Measurements from ENCODE around the gene DERA.
"Not testable (repeated sequence)": the region's sequence is repeated elsewhere in the genome, so short reads cannot be mapped to it uniquely, and the experiment has no call there.

The DERA gene

DNA sequence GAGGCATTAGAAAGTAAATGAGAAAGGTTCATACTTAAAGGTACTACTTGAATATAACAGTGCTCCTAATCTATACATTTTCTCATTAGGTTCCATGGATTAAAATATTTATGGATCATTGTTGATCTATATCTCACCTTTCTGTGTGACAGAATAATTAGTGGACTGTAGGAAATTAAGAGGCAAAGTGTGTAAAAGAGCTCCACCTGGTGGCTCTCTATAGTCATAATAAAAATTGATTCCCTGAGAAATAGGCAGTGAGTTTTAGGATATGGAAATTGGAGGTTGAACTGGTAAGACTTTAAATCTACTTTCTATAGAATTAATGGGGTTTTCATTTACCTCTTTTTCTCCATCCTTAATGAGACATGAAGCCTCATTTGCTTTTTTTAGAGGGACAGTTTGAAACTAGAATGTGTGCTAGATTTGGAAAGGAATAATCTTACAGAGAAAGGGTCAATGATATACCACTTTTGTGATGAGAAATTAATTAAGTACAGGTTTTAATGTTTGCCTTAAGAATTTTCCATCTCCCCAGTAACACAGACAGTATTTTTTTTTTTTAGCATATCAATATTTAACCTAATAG is 11.8 kb upstream of the DERA start:
- peak; percentile 27 for DNase-seq
- 0 out of 2 replicates have a peak, but pooled peaks cover 3% of the 10 kb centered on the region for H3K79me2 ChIP-seq (ENCODE audit: low read length)
- TF ChIP-seq EZH2phosphoT487 (IDR thresholded peaks at IDR 0.05; ENCODE audit: low read length) (no peak), CTCF (IDR thresholded peaks at IDR 0.05; ENCODE audit: low read length) (peak; percentile 68), EZH2 (optimal IDR thresholded peaks at IDR 0.05; ENCODE audit: low read depth, low read length) (no peak)
- H3F3A ChIP-seq (ENCODE audit: insufficient read depth, low read length) = peaks cover 5% of the 10 kb centered on the region; the same call in 1 of the 2 replicates
- peaks cover 5% of the 10 kb centered on the region; the same call in 1 of the 2 replicates for H3K36me3 ChIP-seq (replicated peaks; ENCODE audit: insufficient read depth, low read length)
- peaks cover 5% of the 10 kb centered on the region; the same call in 1 of the 2 replicates for H4K20me1 ChIP-seq (ENCODE audit: insufficient read depth, low read length)
- H3K4me1 ChIP-seq (ENCODE audit: low read length) = no peaks in the 10 kb centered on the region
- H3K4me3 ChIP-seq (ENCODE audit: low read length) = no peak overlapping the region
- no peak overlapping the region for H2AFZ ChIP-seq (ENCODE audit: low read length)
- H3K9me3 ChIP-seq (replicated peaks; ENCODE audit: insufficient read depth, low read length) = no peaks in the 10 kb centered on the region
- no peaks in the 10 kb centered on the region for H3K9me2 ChIP-seq (replicated peaks; ENCODE audit: insufficient read depth, low read length)
- no peak overlapping the region for H3K27ac ChIP-seq (ENCODE audit: low read length)
- no peaks in the 10 kb centered on the region for H3K27me3 ChIP-seq (replicated peaks; ENCODE audit: insufficient read depth, low read length)
- H3K4me2 ChIP-seq (ENCODE audit: low read depth, low read length) = no peak overlapping the region
- H3K9ac ChIP-seq (ENCODE audit: low read length) = no peak overlapping the region

- Histone ChIP-seq H3K4me1 (ENCODE audit: low read length) (no peaks in the 10 kb centered on the region), H3K4me3 (ENCODE audit: low read length) (no peak overlapping the region), H3F3A (ENCODE audit: insufficient read depth, low read length) (no peaks in the 10 kb centered on the region; the same call in 1 of the 2 replicates), H3K79me2 (ENCODE audit: low read length) (0 out of 2 replicates have a peak, but pooled peaks cover 1% of the 10 kb centered on the region), H3K9ac (ENCODE audit: low read length) (no peak overlapping the region), H3K36me3 (replicated peaks; ENCODE audit: insufficient read depth, low read length) (peaks cover 5% of the 10 kb centered on the region; the same call in 1 of the 2 replicates), H4K20me1 (ENCODE audit: insufficient read depth, low read length) (no peaks in the 10 kb centered on the region), H3K9me3 (replicated peaks; ENCODE audit: insufficient read depth, low read length) (no peaks in the 10 kb centered on the region), H3K27ac (ENCODE audit: low read length) (no peak overlapping the region), H2AFZ (ENCODE audit: low read length) (no peak overlapping the region), H3K9me2 (replicated peaks; ENCODE audit: insufficient read depth, low read length) (no peaks in the 10 kb centered on the region), H3K27me3 (replicated peaks; ENCODE audit: insufficient read depth, low read length) (no peaks in the 10 kb centered on the region), H3K4me2 (ENCODE audit: low read depth, low read length) (no peak overlapping the region)
- DNase-seq = no peak
- TF ChIP-seq CTCF (IDR thresholded peaks at IDR 0.05; ENCODE audit: low read length) (no peak), EZH2phosphoT487 (IDR thresholded peaks at IDR 0.05; ENCODE audit: low read length) (no peak)
These were observed 6.7 kb upstream of the DERA start for GRCh38 chr12:15904378-15904920.

DNA sequence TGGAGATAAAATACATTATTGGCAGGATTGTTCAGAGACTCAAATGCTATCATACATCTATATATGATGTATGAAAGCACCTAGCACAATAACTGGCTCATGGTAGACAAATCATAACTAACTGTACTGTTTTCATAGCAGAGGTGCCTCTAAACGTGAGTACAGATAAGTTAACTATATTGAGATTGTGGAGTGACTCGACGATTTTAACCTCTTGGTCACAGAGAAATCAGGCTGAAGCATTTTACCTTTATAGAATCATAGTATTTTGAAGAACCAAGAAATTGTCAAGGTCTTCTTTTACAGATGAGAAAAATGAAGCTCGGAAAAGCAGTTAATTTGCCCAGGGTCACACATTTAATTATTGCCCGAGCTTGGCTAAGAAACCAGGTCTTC is 666 bp upstream of the DERA start:
- Histone ChIP-seq H3K9me3 (replicated peaks; ENCODE audit: insufficient read depth, low read length) (no peaks in the 10 kb centered on the region), H2AFZ (ENCODE audit: low read length) (peak overlapping the region; percentile 81), H3K27ac (ENCODE audit: low read length) (no peak overlapping the region)

GRCh38 chr12:15911931-15912330 is 799 bp downstream of the DERA start:
- H3F3A ChIP-seq (ENCODE audit: insufficient read depth, low read length); H3K79me2 ChIP-seq (ENCODE audit: low read length); H3K27me3 ChIP-seq (replicated peaks; ENCODE audit: insufficient read depth, low read length); H4K20me1 ChIP-seq (ENCODE audit: insufficient read depth, low read length); H3K9me2 ChIP-seq (replicated peaks; ENCODE audit: insufficient read depth, low read length); H3K9me3 ChIP-seq (replicated peaks; ENCODE audit: insufficient read depth, low read length); H3K36me3 ChIP-seq (replicated peaks; ENCODE audit: insufficient read depth, low read length); H3K4me1 ChIP-seq (ENCODE audit: low read length); DNase-seq: not testable (repeated sequence)
- Histone ChIP-seq H2AFZ (ENCODE audit: low read length) (peak overlapping the region; percentile 81), H3K4me3 (ENCODE audit: low read length) (peak overlapping the region; percentile 65), H3K9ac (ENCODE audit: low read length) (peak overlapping the region; percentile 75), H3K27ac (ENCODE audit: low read length) (peak overlapping the region; percentile 46; the same call in 1 of the 2 replicates), H3K4me2 (ENCODE audit: low read depth, low read length) (peak overlapping the region; percentile 64)

More for the DNA sequence above, 666 bp upstream of the DERA start:
- Histone ChIP-seq H3K4me2 (ENCODE audit: low read depth, low read length) (peak overlapping the region; percentile 64; the same call in 1 of the 2 replicates), H3K4me1 (ENCODE audit: low read length) (no peaks in the 10 kb centered on the region), H3K79me2 (ENCODE audit: low read length) (peaks cover 9% of the 10 kb centered on the region; the same call in 1 of the 2 replicates), H3K36me3 (replicated peaks; ENCODE audit: insufficient read depth, low read length) (no peaks in the 10 kb centered on the region), H3F3A (ENCODE audit: insufficient read depth, low read length) (peaks cover 3% of the 10 kb centered on the region; the same call in 1 of the 2 replicates), H3K4me3 (ENCODE audit: low read length) (0 out of 2 replicates have a peak overlapping the region, but pooled peaks have one; percentile 65), H3K9ac (ENCODE audit: low read length) (peak overlapping the region; percentile 75; the same call in 1 of the 2 replicates), H4K20me1 (ENCODE audit: insufficient read depth, low read length) (no peaks in the 10 kb centered on the region), H3K27me3 (replicated peaks; ENCODE audit: insufficient read depth, low read length) (no peaks in the 10 kb centered on the region), H3K9me2 (replicated peaks; ENCODE audit: insufficient read depth, low read length) (no peaks in the 10 kb centered on the region)
- DNase-seq = peak; percentile 21
- TF ChIP-seq EZH2phosphoT487 (IDR thresholded peaks at IDR 0.05; ENCODE audit: low read length) (no peak), CTCF (IDR thresholded peaks at IDR 0.05; ENCODE audit: low read length) (no peak), EZH2 (optimal IDR thresholded peaks at IDR 0.05; ENCODE audit: low read depth, low read length) (no peak)

- not testable (repeated sequence) for H3K79me2 ChIP-seq (ENCODE audit: low read length); H3K27ac ChIP-seq (ENCODE audit: low read length); H3K9me3 ChIP-seq (replicated peaks; ENCODE audit: insufficient read depth, low read length); H3K4me3 ChIP-seq (ENCODE audit: low read length); H3K4me2 ChIP-seq (ENCODE audit: low read depth, low read length); H3K4me1 ChIP-seq (ENCODE audit: low read length); H3K9me2 ChIP-seq (replicated peaks; ENCODE audit: insufficient read depth, low read length); H4K20me1 ChIP-seq (ENCODE audit: insufficient read depth, low read length); H2AFZ ChIP-seq (ENCODE audit: low read length); DNase-seq; H3F3A ChIP-seq (ENCODE audit: insufficient read depth, low read length); H3K36me3 ChIP-seq (replicated peaks; ENCODE audit: insufficient read depth, low read length); H3K27me3 ChIP-seq (replicated peaks; ENCODE audit: insufficient read depth, low read length); H3K9ac ChIP-seq (ENCODE audit: low read length)
These were observed 3.0 kb downstream of the DERA start for GRCh38 chr12:15914131-15914530.

Measured in MM.1S (cell line).